Measurements from ENCODE around the gene PBRM1.

PBRM1 gene

DNA sequence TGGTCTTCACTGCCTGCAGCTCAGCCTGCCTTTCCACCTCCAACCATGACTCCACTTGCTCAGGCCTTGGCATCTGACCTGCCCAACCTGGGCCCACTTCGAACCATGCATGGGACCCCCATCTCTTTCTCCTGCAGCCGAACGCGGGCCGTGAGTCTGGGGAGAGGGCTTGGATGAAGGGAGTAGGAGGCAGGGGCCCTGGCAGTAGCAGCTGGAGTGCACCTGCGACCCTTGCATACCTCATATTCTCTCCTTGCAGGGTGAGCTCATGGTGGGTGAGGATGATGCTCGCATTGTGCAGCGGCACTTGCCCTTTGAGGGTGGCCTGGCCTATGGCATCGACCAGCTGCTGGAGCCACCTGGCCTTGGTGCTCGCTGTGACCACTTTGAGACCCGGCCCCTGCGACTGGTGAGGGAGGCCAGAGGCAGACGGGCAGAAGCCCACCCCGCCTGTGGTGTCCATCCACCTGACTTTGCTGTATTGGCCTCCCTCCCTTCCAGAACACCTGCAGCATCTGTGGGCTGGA is 165.5 kb downstream of the PBRM1 start:
- TF ChIP-seq, protein P1, sequence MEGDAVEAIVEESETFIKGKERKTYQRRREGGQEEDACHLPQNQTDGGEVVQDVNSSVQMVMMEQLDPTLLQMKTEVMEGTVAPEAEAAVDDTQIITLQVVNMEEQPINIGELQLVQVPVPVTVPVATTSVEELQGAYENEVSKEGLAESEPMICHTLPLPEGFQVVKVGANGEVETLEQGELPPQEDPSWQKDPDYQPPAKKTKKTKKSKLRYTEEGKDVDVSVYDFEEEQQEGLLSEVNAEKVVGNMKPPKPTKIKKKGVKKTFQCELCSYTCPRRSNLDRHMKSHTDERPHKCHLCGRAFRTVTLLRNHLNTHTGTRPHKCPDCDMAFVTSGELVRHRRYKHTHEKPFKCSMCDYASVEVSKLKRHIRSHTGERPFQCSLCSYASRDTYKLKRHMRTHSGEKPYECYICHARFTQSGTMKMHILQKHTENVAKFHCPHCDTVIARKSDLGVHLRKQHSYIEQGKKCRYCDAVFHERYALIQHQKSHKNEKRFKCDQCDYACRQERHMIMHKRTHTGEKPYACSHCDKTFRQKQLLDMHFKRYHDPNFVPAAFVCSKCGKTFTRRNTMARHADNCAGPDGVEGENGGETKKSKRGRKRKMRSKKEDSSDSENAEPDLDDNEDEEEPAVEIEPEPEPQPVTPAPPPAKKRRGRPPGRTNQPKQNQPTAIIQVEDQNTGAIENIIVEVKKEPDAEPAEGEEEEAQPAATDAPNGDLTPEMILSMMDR (IDR thresholded peaks at IDR 0.05) = no peak
- no peak for TF ChIP-seq ZFX (IDR thresholded peaks at IDR 0.05; ENCODE audit: borderline replicate concordance)
- no peak overlapping the region for H3K27ac ChIP-seq

DNA sequence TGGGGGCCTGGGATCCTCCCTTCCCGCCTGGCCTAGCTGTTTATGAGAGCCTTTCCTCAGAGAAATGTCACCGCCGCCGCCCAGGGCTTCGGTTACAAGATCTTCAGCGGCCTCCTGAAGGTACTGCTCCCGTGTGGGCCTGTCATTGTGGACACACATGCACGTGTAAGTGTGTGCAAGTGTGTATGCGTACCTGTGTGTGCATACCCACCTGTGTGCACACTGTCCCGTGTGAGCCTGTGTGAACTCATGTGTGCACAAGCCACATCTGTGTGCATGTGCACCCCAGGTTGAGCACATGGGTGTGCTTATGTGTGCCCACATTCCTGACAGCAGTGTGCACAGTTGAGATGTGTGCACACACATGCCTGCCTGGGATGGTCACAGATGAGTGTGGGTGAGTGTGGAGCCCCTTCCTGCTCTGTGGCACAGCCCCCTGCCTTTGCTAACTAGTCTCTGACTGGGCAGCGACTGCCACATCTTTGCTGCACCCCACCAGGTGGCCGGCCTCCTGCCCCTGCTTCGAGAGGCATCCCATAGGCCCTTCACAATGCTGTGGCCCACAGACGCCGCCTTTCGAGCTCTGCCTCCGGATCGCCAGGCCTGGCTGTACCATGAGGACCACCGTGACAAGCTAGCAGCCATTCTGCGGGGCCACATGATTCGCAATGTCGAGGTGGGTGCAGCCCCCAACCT is 166.1 kb downstream of the PBRM1 start:
- TF ChIP-seq ZFX (IDR thresholded peaks at IDR 0.05; ENCODE audit: borderline replicate concordance) = no peak
- peak overlapping the region; percentile 50; the same call in 1 of the 2 replicates for H3K27ac ChIP-seq

DNA sequence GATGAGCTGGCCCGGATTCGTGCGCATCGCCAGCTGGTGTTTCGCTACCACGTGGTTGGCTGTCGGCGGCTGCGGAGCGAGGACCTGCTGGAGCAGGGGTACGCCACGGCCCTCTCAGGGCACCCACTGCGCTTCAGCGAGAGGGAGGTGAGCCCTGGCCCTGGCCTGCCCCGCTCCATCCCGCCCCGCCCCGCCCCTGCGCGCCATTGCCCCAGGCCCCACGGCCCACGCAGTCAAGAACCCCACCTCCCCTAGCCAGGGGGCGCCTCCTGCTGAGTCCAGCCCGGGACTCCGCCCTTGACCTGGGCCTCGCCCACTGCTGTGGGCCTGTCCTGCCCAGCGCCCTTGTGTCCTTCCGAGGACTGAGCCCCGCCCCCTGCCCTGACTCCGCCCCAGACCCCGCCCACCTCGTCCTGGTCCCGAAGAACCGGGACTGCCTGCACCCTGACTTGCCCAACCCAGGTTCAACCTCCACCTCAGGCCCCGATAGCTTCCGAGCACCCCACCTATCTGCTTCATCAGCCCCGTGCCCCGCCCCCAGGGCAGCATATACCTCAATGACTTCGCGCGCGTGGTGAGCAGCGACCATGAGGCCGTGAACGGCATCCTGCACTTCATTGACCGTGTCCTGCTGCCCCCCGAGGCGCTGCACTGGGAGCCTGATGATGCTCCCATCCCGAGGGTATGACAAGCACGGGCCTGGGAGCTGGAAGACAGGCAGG is 166.8 kb downstream of the PBRM1 start:
- peak overlapping the region; percentile 50 for H3K27ac ChIP-seq
- TF ChIP-seq ZFX (IDR thresholded peaks at IDR 0.05; ENCODE audit: borderline replicate concordance) = no peak
- TF ChIP-seq, protein P1 (IDR thresholded peaks at IDR 0.05) = no peak

DNA sequence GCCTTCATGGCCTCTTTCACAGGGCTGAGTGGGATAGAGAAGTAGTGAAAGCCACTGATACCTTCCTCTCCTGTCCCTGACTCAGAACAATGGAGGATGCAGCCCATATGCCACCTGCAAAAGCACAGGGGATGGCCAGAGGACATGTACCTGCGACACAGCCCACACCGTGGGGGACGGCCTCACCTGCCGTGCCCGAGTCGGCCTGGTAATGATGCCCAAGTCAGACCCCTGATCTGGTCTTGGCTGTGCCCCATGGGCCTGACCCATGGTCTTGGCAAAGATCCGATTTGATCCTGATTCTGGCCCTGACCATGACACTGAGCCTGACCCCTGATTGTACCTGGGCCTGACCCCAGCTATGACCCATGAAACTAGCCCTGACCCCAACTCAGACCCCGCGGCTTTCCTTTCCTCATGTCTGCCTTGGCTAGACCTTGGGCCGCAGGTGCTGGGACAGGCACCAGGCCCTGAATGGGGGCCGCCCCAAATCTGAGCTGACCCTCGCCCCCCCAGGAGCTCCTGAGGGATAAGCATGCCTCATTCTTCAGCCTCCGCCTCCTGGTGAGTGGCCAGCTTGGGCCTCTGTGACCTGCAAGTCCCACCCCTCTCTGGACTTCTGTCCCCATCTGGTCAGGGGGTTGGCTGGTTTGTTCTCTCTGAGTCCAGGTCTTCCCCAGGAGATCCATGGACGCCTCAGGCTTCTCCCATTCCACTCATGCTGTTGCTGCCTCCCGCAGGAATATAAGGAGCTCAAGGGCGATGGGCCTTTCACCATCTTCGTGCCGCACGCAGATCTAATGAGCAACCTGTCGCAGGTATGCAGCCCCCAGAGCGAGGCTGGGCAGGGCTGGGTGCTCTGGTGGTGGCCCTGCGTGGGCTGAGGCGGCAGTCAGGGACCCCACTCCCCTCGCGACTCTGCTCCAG is 167.7 kb downstream of the PBRM1 start:
- H3K27ac ChIP-seq = peak overlapping the region; percentile 50
- TF ChIP-seq, protein P1 (IDR thresholded peaks at IDR 0.05) = no peak
- TF ChIP-seq ZFX (IDR thresholded peaks at IDR 0.05; ENCODE audit: borderline replicate concordance) = no peak

DNA sequence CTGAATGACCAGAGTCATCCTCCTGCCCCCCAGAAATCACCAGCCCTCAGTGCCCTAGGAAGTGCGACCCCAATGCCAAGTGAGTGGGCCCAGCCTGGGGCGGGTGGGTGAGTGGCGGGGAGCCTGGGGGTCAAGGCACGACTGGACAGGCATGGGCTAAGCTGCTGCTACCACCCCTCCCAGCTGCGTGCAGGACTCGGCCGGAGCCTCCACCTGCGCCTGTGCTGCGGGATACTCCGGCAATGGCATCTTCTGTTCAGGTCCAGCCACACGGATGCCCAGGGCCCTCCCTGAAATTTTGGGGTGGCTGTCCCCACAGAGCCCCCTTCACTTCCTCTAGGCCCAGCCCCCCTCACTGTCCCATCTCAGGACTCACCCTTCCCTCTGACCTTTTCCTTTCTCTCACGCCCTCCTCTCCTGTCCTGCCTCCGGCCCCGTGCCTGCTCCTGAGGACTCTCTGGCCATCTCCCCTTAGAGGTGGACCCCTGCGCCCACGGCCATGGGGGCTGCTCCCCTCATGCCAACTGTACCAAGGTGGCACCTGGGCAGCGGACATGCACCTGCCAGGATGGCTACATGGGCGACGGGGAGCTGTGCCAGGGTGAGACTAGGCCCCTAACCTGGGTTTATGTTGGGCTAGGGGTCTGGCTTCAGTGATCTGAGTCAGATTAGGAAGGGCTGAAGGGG is 169.1 kb downstream of the PBRM1 start:
- no peak for TF ChIP-seq ZFX (IDR thresholded peaks at IDR 0.05; ENCODE audit: borderline replicate concordance)
- TF ChIP-seq, protein P1 (IDR thresholded peaks at IDR 0.05) = no peak
- no peak overlapping the region for H3K27ac ChIP-seq

DNA sequence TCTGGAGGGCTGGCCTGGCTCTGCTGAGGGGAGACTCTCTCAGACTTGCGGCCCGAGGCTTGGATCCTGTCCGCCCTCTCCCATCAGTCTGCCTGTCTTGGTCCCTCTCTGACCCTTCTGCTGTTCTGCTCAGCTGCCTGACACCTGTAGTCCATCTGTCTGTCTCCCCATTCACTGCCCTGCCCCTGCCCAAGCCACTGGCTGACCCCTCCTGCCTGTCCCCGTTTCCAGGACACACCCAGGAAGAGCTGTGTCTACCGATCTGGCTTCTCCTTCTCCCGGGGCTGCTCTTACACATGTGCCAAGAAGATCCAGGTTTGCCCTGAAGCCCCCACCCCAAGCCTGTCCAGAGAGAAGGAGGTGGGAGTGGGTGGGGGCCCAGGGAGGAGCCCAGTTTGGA is 170.5 kb downstream of the PBRM1 start:
- TF ChIP-seq, protein P1 (IDR thresholded peaks at IDR 0.05) = no peak
- TF ChIP-seq ZFX (IDR thresholded peaks at IDR 0.05; ENCODE audit: borderline replicate concordance) = no peak
- no peak overlapping the region for H3K27ac ChIP-seq

DNA sequence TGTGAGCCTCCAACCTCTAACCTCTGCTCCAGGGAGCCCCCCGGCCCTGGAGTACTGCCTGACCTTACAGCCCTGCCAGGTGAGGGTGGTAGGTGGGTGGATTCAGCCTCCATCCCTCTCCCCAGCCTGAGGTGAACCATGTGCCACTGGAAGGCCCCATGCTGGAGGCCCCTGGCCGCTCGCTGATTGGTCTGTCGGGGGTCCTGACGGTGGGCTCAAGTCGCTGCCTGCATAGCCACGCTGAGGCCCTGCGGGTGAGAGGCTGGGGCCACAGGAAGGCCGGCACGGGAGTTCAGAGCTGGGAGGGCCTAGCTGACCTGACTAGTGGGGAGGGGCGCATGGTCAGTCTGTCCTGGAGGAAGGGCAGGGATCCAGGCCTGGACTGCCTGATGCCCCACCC is 171.1 kb downstream of the PBRM1 start:
- TF ChIP-seq, protein P1 (IDR thresholded peaks at IDR 0.05) = no peak
- no peak for TF ChIP-seq ZFX (IDR thresholded peaks at IDR 0.05; ENCODE audit: borderline replicate concordance)
- no peak overlapping the region for H3K27ac ChIP-seq

Data from 22Rv1 (cell line).